Chondrocyte (in vitro differentiated cells): ENCODE measurements around the gene UBR4. TPM values are rescaled to one million over a fixed set of nuclear protein-coding genes. Genes with fewer than 3 reads are reported as not detected.

Experiments
- DNase-seq: peaks from one replicate; pipeline ENCODE4 v3.0.0; 2021; ENCODE audit warnings: mixed read lengths, low spot score
- H3K27ac Mint-ChIP-seq: one replicate; pipeline ENCODE4 v1.8.0; 2021; ENCODE audit warnings: mild to moderate bottlenecking, moderate library complexity, mixed read lengths; ENCODE audit not compliant: unreplicated experiment
- H3K27me3 Mint-ChIP-seq: 2 replicates; pipeline ENCODE4 v1.8.0; 2021; ENCODE audit warnings: low read depth, mixed read lengths
- H3K36me3 Mint-ChIP-seq: 2 replicates; pipeline ENCODE4 v1.8.0; 2021; ENCODE audit warnings: low read depth, mixed read lengths
- H3K4me1 Mint-ChIP-seq: 2 replicates; pipeline ENCODE4 v1.8.0; 2021; ENCODE audit warnings: low read depth, mild to moderate bottlenecking, mixed read lengths
- H3K4me3 Mint-ChIP-seq: one replicate; pipeline ENCODE4 v1.8.0; 2021; ENCODE audit warnings: mild to moderate bottlenecking, moderate library complexity, mixed read lengths; ENCODE audit not compliant: unreplicated experiment
- H3K9me3 Mint-ChIP-seq: 2 replicates; pipeline ENCODE4 v1.8.0; 2021; ENCODE audit warnings: low read depth, mixed read lengths
- CTCF ChIP-seq: fragments of 200-600 bp; sonication (generic); IDR thresholded peaks from 2 replicates; pipeline ENCODE4 v1.5.0; 2021; ENCODE audit warnings: antibody characterized with exemption, mild to moderate bottlenecking, moderate library complexity
- total RNA-seq: library from RNA; stranded (reverse); gene quantifications from 3 replicates; pipeline ENCODE4 v1.2.1, GENCODE V29; 2021

UBR4 gene
- total RNA-seq, 1 donor from 2014 or later: 144 TPM

GRCh38 chr1:19178734-19179398 is 31.2 kb downstream of the UBR4 start:
- peaks cover 44% of the 10 kb centered on the region for H3K36me3 Mint-ChIP-seq
- no peak overlapping the region for H3K4me3 Mint-ChIP-seq
- H3K27ac Mint-ChIP-seq: peak overlapping the region; percentile 4

GRCh38 chr1:19177811-19178210 is 32.3 kb downstream of the UBR4 start:
- H3K27ac Mint-ChIP-seq: no peak overlapping the region
- no peaks in the 10 kb centered on the region for H3K27me3 Mint-ChIP-seq
- H3K36me3 Mint-ChIP-seq: peaks cover 43% of the 10 kb centered on the region
- no peaks in the 10 kb centered on the region for H3K4me1 Mint-ChIP-seq
- no peak overlapping the region for H3K4me3 Mint-ChIP-seq
- DNase-seq: no peak
- H3K9me3 Mint-ChIP-seq: no peaks in the 10 kb centered on the region
- TF ChIP-seq CTCF: no peak

More at GRCh38 chr1:19178734-19179398, 31.2 kb downstream of the UBR4 start:
- Mint-ChIP-seq H3K27me3 (no peaks in the 10 kb centered on the region), H3K4me1 (no peaks in the 10 kb centered on the region), H3K9me3 (no peaks in the 10 kb centered on the region)
- no peak for TF ChIP-seq CTCF
- DNase-seq: no peak

- Mint-ChIP-seq H3K4me3 (no peak overlapping the region), H3K9me3 (no peaks in the 10 kb centered on the region), H3K27me3 (no peaks in the 10 kb centered on the region), H3K4me1 (peaks cover 32% of the 10 kb centered on the region), H3K27ac (peak overlapping the region; percentile 50), H3K36me3 (peaks cover 54% of the 10 kb centered on the region)
- no peak for TF ChIP-seq CTCF
- DNase-seq: no peak
These were observed 40.4 kb downstream of the UBR4 start for GRCh38 chr1:19169642-19170041.

GRCh38 chr1:19167140-19167539 is 42.9 kb downstream of the UBR4 start:
- H3K27me3 Mint-ChIP-seq: no peaks in the 10 kb centered on the region
- H3K4me1 Mint-ChIP-seq: peaks cover 57% of the 10 kb centered on the region
- DNase-seq: no peak
- no peak overlapping the region for H3K27ac Mint-ChIP-seq
- no peak for TF ChIP-seq CTCF
- no peak overlapping the region for H3K4me3 Mint-ChIP-seq
- H3K36me3 Mint-ChIP-seq: peaks cover 50% of the 10 kb centered on the region
- H3K9me3 Mint-ChIP-seq: no peaks in the 10 kb centered on the region

GRCh38 chr1:19166066-19166465 is 44.0 kb downstream of the UBR4 start:
- peak overlapping the region; percentile 72 for H3K27ac Mint-ChIP-seq
- peaks cover 57% of the 10 kb centered on the region for H3K4me1 Mint-ChIP-seq
- DNase-seq: no peak
- no peaks in the 10 kb centered on the region for H3K27me3 Mint-ChIP-seq
- H3K9me3 Mint-ChIP-seq: no peaks in the 10 kb centered on the region
- H3K4me3 Mint-ChIP-seq: no peak overlapping the region
- TF ChIP-seq CTCF: no peak
- H3K36me3 Mint-ChIP-seq: peaks cover 60% of the 10 kb centered on the region
